ENCODE measurements around the gene IMMP2L. TPM values are rescaled to one million over a fixed set of nuclear protein-coding genes. Genes with fewer than 3 reads are reported as not detected.

IMMP2L gene
- total and polyA plus RNA-seq, 2 of the 8 experiments (the other 6 are each of a cell fraction or from before 2014, with no cell fraction given) = 2.3 to 10.1 TPM

DNA sequence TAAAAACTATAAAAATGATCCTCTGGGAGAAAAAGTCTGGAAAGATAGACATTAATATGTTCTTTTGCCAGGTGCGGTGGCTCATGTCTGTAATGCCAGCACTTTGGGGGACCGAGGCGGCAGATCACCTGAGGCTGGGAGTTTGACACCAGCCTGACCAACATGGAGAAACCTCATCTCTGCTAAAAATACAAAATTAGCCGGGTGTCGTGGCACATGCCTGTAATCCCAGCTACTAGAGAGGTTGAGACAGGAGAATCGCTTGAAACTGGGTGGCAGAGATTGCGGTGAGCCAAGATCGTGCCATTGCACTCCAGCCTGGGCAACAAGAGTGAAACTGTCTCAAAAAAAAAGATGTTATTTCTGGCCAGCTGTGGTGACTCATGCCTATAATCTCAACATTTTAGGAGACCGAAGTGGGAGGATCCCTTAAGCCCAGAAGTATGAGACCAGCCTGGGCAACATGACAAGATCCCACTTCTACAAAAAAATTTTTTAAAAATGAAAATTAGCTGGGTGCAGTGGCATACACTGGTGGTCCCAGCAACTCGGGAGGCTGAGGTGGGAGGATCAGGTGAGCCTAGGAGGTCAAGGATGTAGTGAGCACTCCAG is 573.3 kb downstream of the IMMP2L start (continued):
- no peak for TF ChIP-seq KDM4A (IDR thresholded peaks at IDR 0.05; ENCODE audit: low read depth, low read length, severe bottlenecking)
- TF ChIP-seq FOSL1 (IDR thresholded peaks at IDR 0.05; ENCODE audit: insufficient read depth, low read depth, low read length) = no peak

Data from H1 (cell line).